SU-DHL-6 (cell line): ENCODE measurements around the gene ABHD13.

Experiments used
- CTCF ChIP-seq: fragments of 200-600 bp; sonication (generic); IDR thresholded peaks from one replicate; pipeline ENCODE4 v1.5.1; 2017; ENCODE audit warnings: antibody characterized with exemption, mild to moderate bottlenecking, low read length, moderate library complexity; ENCODE audit not compliant: insufficient read depth, poor library complexity, severe bottlenecking
- EZH2phosphoT487 ChIP-seq: fragments of 200-600 bp; sonication (generic), shearing (Covaris generic); conservative IDR thresholded peaks from 2 replicates; pipeline ENCODE4 v1.6.1; 2018; ENCODE audit warnings: mild to moderate bottlenecking, antibody characterized with exemption, low read length, moderate library complexity, mixed read lengths

GRCh38 chr13:108227651-108228272, 9.6 kb downstream of the ABHD13 start:
- TF ChIP-seq EZH2phosphoT487 (no peak), CTCF (peak; percentile 66)
